HG02973 (cell line): ENCODE data around the gene MAP3K6.

Source experiments
- ATAC-seq: cut with Tn5 transposase; IDR thresholded peaks from one replicate; pipeline ENCODE4 v1.9.1; 2021; ENCODE audit warnings: moderate library complexity; ENCODE audit not compliant: unreplicated experiment

MAP3K6 gene

GRCh38 chr1:27379564-27380122 is 12.9 kb upstream of the MAP3K6 start:
- no peak for ATAC-seq

- no peak for ATAC-seq
Observed at GRCh38 chr1:27377760-27378495, 11.2 kb upstream of the MAP3K6 start.

- ATAC-seq, result no peak
Observed at GRCh38 chr1:27374362-27375086, 7.8 kb upstream of the MAP3K6 start, which contains the start of gene FCN3. Gene FCN3 (minus strand): TSS chr1:27374824. CDS start chr1:27374818, 6 bp downstream.

- no peak for ATAC-seq
Observed at GRCh38 chr1:27372808-27373690, 6.3 kb upstream of the MAP3K6 start.

GRCh38 chr1:27372022-27372807 is 5.5 kb upstream of the MAP3K6 start:
- ATAC-seq, result no peak

GRCh38 chr1:27368869-27369582 is 2.3 kb upstream of the MAP3K6 start:
- no peak for ATAC-seq

GRCh38 chr1:27367160-27367650 is 444 bp upstream of the MAP3K6 start:
- ATAC-seq, result no peak

GRCh38 chr1:27366113-27366410 is 699 bp downstream of the MAP3K6 start:
- ATAC-seq, result no peak

GRCh38 chr1:27365372-27366112 is 1.2 kb downstream of the MAP3K6 start:
- ATAC-seq, result peak; percentile 42

- ATAC-seq, result peak; percentile 7
Observed at GRCh38 chr1:27364696-27365371, 1.9 kb downstream of the MAP3K6 start.

- ATAC-seq, result no peak
Observed at GRCh38 chr1:27363766-27364695, 2.7 kb downstream of the MAP3K6 start.

GRCh38 chr1:27361553-27361952 is 5.2 kb downstream of the MAP3K6 start:
- ATAC-seq, result no peak

- no peak for ATAC-seq
Observed at GRCh38 chr1:27361044-27361402, 5.7 kb downstream of the MAP3K6 start.

- ATAC-seq, result no peak
Observed at GRCh38 chr1:27360159-27361043, 6.4 kb downstream of the MAP3K6 start.

- ATAC-seq, result no peak
Observed at GRCh38 chr1:27359822-27360158, 7.0 kb downstream of the MAP3K6 start.

GRCh38 chr1:27358928-27359313 is 7.8 kb downstream of the MAP3K6 start:
- ATAC-seq, result no peak
